MM.1S (cell line): Measurements from ENCODE around the gene IL1R2.

ENCODE experiments used
- EZH2 ChIP-seq: fragments of 300-600 bp; sonication (generic); optimal IDR thresholded peaks from 2 replicates; pipeline ENCODE3; 2017; ENCODE audit warnings: low read depth, mild to moderate bottlenecking, antibody characterized with exemption, low read length, mixed read lengths
- EZH2phosphoT487 ChIP-seq: fragments of 300-600 bp; sonication (generic); IDR thresholded peaks from 2 replicates; pipeline ENCODE4 v1.6.1; 2018; ENCODE audit warnings: antibody characterized with exemption, low read length
- TF ChIP-seq, protein P1 (sequence below): fragments of 300-600 bp; sonication (generic); IDR thresholded peaks from 2 replicates; pipeline ENCODE4 v1.5.1; 2016; ENCODE audit warnings: antibody characterized with exemption, low read length, mixed read lengths

GRCh38 chr2:102028470-102028869 is 36.7 kb downstream of the IL1R2 start:
- TF ChIP-seq, protein P1, sequence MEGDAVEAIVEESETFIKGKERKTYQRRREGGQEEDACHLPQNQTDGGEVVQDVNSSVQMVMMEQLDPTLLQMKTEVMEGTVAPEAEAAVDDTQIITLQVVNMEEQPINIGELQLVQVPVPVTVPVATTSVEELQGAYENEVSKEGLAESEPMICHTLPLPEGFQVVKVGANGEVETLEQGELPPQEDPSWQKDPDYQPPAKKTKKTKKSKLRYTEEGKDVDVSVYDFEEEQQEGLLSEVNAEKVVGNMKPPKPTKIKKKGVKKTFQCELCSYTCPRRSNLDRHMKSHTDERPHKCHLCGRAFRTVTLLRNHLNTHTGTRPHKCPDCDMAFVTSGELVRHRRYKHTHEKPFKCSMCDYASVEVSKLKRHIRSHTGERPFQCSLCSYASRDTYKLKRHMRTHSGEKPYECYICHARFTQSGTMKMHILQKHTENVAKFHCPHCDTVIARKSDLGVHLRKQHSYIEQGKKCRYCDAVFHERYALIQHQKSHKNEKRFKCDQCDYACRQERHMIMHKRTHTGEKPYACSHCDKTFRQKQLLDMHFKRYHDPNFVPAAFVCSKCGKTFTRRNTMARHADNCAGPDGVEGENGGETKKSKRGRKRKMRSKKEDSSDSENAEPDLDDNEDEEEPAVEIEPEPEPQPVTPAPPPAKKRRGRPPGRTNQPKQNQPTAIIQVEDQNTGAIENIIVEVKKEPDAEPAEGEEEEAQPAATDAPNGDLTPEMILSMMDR, result no peak
- TF ChIP-seq EZH2 (no peak), EZH2phosphoT487 (no peak)
